Karpas-422 (cell line): ENCODE measurements around the gene CKAP4. TPM values are rescaled to one million over a fixed set of nuclear protein-coding genes. Genes with fewer than 3 reads are reported as not detected.

Source experiments
- DNase-seq: peaks from one replicate; pipeline ENCODE4 v3.0.0-alpha.2; 2015
- H2AFZ ChIP-seq: fragments of 200-600 bp; sonication (generic); 2 replicates; pipeline ENCODE4 v1.6.1; 2014; ENCODE audit warnings: antibody characterized with exemption, low read length, mixed read lengths
- H3K27ac ChIP-seq: fragments of 200-600 bp; sonication (generic); 2 replicates; pipeline ENCODE4 v1.5.1; 2014; ENCODE audit warnings: mild to moderate bottlenecking, low read length, moderate library complexity
- H3K27me3 ChIP-seq: fragments of 200-600 bp; sonication (generic); 2 replicates; pipeline ENCODE4 v1.6.1; 2014; ENCODE audit warnings: low read length, mixed read lengths
- H3K36me3 ChIP-seq: fragments of 200-600 bp; sonication (generic); 2 replicates; pipeline ENCODE4 v1.6.1; 2014; ENCODE audit warnings: low read length, mixed read lengths; ENCODE audit not compliant: insufficient read depth
- H3K4me1 ChIP-seq: fragments of 200-600 bp; sonication (generic); 2 replicates; pipeline ENCODE4 v1.6.1; 2014; ENCODE audit warnings: mild to moderate bottlenecking, low read length, mixed read lengths
- H3K4me2 ChIP-seq: fragments of 200-600 bp; sonication (generic); 2 replicates; pipeline ENCODE4 v1.6.1; 2014; ENCODE audit warnings: low read length, low read depth, mild to moderate bottlenecking; ENCODE audit not compliant: poor library complexity, severe bottlenecking
- H3K4me3 ChIP-seq: fragments of 200-600 bp; sonication (generic); 2 replicates; pipeline ENCODE4 v1.5.1; 2014; ENCODE audit warnings: mild to moderate bottlenecking, antibody characterized with exemption, low read length, mixed read lengths
- H3K79me2 ChIP-seq: fragments of 200-600 bp; sonication (generic); 2 replicates; pipeline ENCODE4 v1.6.1; 2014; ENCODE audit warnings: mild to moderate bottlenecking, low read length, mixed read lengths
- H3K9ac ChIP-seq: fragments of 200-600 bp; sonication (generic); 2 replicates; pipeline ENCODE4 v1.6.0; 2014; ENCODE audit warnings: low read length
- H3K9me2 ChIP-seq: fragments of 200-600 bp; sonication (generic), shearing (Covaris generic); replicated peaks from 2 replicates; pipeline ENCODE4 v1.6.0; 2014; ENCODE audit warnings: mild to moderate bottlenecking, low read length, moderate library complexity; ENCODE audit not compliant: insufficient read depth
- H3K9me3 ChIP-seq: fragments of 300-700, 200-600 bp; sonication (generic); 2 replicates; pipeline ENCODE4 v1.6.1; 2014; ENCODE audit warnings: low read length, mixed read lengths
- H4K20me1 ChIP-seq: fragments of 200-600 bp; sonication (generic); 2 replicates; pipeline ENCODE4 v1.6.1; 2014; ENCODE audit warnings: mild to moderate bottlenecking, antibody characterized with exemption, low read length, low read depth; ENCODE audit not compliant: insufficient read depth
- small RNA-seq: library from RNA; depleted of rRNA; stranded (forward); fragments of <200 nt; gene quantifications from one replicate; pipeline ENCODE3, GENCODE V24; 2014
- total RNA-seq: library from RNA; depleted of rRNA; stranded (reverse); fragments of >200 nt; shearing (Covaris generic); gene quantifications from 2 replicates; pipeline ENCODE4 v1.2.3, GENCODE V29; 2014; ENCODE audit warnings: low replicate concordance; rRNA removed

Gene CKAP4
- total RNA-seq, 1 experiment from 2014 or later: not detected

DNA sequence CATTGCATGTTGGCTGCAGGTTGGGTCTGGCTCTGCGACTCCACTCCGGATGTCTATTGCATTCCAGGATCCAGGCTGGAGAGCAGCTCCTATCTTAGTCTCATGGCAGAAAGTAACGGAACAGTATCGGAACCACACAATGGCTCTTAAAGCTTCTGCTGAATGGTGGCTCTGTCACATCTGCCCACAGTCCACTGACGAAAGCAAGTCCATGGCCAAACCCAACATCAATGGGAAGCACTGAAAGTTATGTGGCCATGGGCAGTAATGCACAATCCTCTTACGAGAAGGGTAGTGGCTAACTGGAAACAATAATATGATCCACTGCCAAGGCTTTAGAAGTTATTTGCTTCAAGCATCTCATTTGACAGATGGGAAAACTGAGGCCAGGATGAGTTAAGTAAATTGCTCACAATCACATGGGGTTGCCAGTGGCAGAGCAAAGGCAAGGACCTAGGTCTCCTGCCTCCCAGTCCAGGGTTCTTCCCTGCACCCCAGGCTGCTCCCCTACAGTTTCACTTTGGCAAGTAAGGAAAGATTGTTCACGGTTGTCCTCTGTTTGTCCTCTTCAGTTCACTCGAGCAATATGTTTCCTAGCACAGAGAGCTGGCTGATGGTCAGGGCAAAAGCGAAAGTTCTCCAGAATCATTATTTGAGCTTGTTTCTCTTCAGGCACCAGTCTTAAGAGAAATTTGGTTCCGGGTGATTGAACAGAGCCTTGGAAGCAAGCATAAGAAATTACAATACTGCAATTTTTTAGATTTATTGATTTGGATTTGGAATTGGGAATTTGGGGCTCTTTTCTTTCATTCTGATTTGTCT lies 54.2 kb downstream of the CKAP4 start:
- Histone ChIP-seq H4K20me1 (no peaks in the 10 kb centered on the region), H3K9ac (no peak overlapping the region), H3K27ac (no peak overlapping the region), H3K9me3 (no peaks in the 10 kb centered on the region), H2AFZ (no peak overlapping the region), H3K4me3 (no peak overlapping the region), H3K4me1 (no peaks in the 10 kb centered on the region), H3K9me2 (no peaks in the 10 kb centered on the region), H3K36me3 (no peaks in the 10 kb centered on the region), H3K4me2 (no peak overlapping the region), H3K27me3 (no peaks in the 10 kb centered on the region), H3K79me2 (no peaks in the 10 kb centered on the region)
- no peak for DNase-seq

DNA sequence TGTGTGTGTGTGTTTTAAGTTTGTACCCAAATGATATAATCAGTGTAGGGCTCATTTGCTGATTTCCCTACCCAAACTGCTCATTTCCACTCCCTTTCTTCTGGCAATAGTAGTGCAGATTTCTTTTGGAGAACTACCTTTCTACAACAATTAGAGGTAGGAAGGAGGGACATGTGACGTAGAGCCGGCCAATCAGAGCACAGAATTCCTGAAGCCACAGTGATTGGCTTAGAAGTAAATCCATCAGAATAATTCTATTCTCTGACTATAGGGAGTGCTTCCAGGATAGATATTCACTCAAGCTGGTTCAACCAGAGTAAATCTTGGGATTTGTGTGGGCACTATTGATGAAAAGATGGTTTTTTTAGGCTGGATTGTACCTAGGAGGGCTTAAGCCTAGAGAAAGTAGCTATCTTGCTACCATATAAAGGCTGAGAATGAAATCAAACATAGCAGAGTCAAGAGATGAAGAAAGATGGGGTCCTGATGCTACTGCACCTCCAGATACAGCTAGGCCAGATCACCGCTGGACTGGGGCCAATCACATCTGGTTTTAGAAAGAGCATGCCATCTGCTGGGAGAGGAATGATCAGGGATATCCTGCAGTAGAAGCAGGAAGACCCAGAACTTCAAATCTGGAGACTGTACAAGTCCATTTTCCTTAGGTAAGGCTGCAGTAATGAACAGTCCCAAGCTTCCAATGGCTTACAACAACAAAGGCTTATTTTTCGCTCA lies 55.0 kb downstream of the CKAP4 start:
- no peak overlapping the region for H3K27ac ChIP-seq
- H3K4me2 ChIP-seq: no peak overlapping the region
- H3K9me2 ChIP-seq: no peaks in the 10 kb centered on the region
- no peak overlapping the region for H3K4me3 ChIP-seq
- no peaks in the 10 kb centered on the region for H4K20me1 ChIP-seq
- DNase-seq: no peak
- no peak overlapping the region for H3K9ac ChIP-seq
- no peaks in the 10 kb centered on the region for H3K9me3 ChIP-seq
- H3K79me2 ChIP-seq: no peaks in the 10 kb centered on the region
- H2AFZ ChIP-seq: no peak overlapping the region
- no peaks in the 10 kb centered on the region for H3K4me1 ChIP-seq
- H3K36me3 ChIP-seq: no peaks in the 10 kb centered on the region
- no peaks in the 10 kb centered on the region for H3K27me3 ChIP-seq

GRCh38 chr12:106190581-106190980 lies 57.2 kb downstream of the CKAP4 start:
- DNase-seq: no peak

DNA sequence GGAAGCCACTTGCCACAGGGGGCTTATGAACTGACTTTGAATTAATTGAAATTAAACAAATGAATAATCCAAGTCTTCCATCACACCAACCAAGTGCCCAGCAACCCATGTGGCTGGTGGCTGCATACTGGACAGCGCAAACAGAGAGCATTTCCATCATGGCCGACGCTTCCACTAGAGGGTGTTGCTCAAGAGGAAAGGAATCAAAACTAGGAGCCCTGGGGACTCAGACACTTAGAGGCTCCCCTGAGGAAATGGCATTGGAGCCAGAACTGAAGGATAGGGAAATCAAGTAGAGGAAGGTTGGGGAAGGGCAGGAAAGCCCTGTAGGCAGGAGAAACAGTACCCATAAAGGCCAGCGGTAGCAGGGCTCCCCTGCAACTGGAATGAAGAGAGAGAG lies 58.5 kb downstream of the CKAP4 start:
- no peaks in the 10 kb centered on the region for H3K9me3 ChIP-seq
- no peak overlapping the region for H3K9ac ChIP-seq
- no peaks in the 10 kb centered on the region for H3K27me3 ChIP-seq
- H2AFZ ChIP-seq: no peak overlapping the region
- no peaks in the 10 kb centered on the region for H3K36me3 ChIP-seq
- no peaks in the 10 kb centered on the region for H3K9me2 ChIP-seq
- no peak for DNase-seq
- H3K79me2 ChIP-seq: no peaks in the 10 kb centered on the region
- H3K27ac ChIP-seq: no peak overlapping the region
- no peak overlapping the region for H3K4me3 ChIP-seq
- no peak overlapping the region for H3K4me2 ChIP-seq
- H3K4me1 ChIP-seq: no peaks in the 10 kb centered on the region
- H4K20me1 ChIP-seq: no peaks in the 10 kb centered on the region

More at GRCh38 chr12:106190581-106190980, 57.2 kb downstream of the CKAP4 start:
- H3K79me2 ChIP-seq: no peaks in the 10 kb centered on the region
- no peak overlapping the region for H3K27ac ChIP-seq
- H3K4me1 ChIP-seq: no peaks in the 10 kb centered on the region
- H3K9ac ChIP-seq: no peak overlapping the region
- no peak overlapping the region for H3K4me2 ChIP-seq
- no peak overlapping the region for H3K4me3 ChIP-seq
- H3K9me2 ChIP-seq: no peaks in the 10 kb centered on the region
- no peaks in the 10 kb centered on the region for H4K20me1 ChIP-seq
- H3K9me3 ChIP-seq: no peaks in the 10 kb centered on the region
- no peaks in the 10 kb centered on the region for H3K36me3 ChIP-seq
- no peak overlapping the region for H2AFZ ChIP-seq
- H3K27me3 ChIP-seq: no peaks in the 10 kb centered on the region

GRCh38 chr12:106188256-106188655 lies 59.6 kb downstream of the CKAP4 start:
- no peak overlapping the region for H3K4me2 ChIP-seq
- no peaks in the 10 kb centered on the region for H3K4me1 ChIP-seq
- H3K9ac ChIP-seq: no peak overlapping the region

More at GRCh38 chr12:106188256-106188655, 59.6 kb downstream of the CKAP4 start:
- no peak overlapping the region for H3K4me3 ChIP-seq
- no peak overlapping the region for H2AFZ ChIP-seq
- H3K9me2 ChIP-seq: no peaks in the 10 kb centered on the region
- H3K9me3 ChIP-seq: no peaks in the 10 kb centered on the region
- no peak for DNase-seq
- no peaks in the 10 kb centered on the region for H3K36me3 ChIP-seq
- no peak overlapping the region for H3K27ac ChIP-seq
- no peaks in the 10 kb centered on the region for H3K79me2 ChIP-seq
- H3K27me3 ChIP-seq: no peaks in the 10 kb centered on the region
- no peaks in the 10 kb centered on the region for H4K20me1 ChIP-seq

Small RNAs within 50 kb of the gene (small RNA-seq; reads per million reads assigned to genes)
- not detected for gene RNU7-94P

Other genes with a start within 250 kb of the CKAP4 start
- not detected in 2 replicates for gene NUAK1, start 109.1 kb downstream of the CKAP4 start, total RNA-seq
- gene TCP11L2, start 54.7 kb upstream of the CKAP4 start, total RNA-seq: 40.1 and 55.9 TPM in 2 replicates
- 10.0 and 13.6 TPM in 2 replicates for gene POLR3B, start 109.7 kb upstream of the CKAP4 start, total RNA-seq